HepG2 (cell line): ENCODE data around the gene B3GNT8. TPM values are rescaled to one million over a fixed set of nuclear protein-coding genes. Genes with fewer than 3 reads are reported as not detected.

Experiments
- GABPB1 ChIP-seq: IDR thresholded peaks from 2 replicates; pipeline ENCODE4 v1.6.1; 2016; ENCODE audit warnings: mild to moderate bottlenecking, missing genetic modification reagents, moderate library complexity, missing compliant biosample characterization
- HOXA7 ChIP-seq: sonication (generic); formaldehyde crosslinking; IDR thresholded peaks from 2 replicates; pipeline ENCODE4 v1.8.1; 2022; ENCODE audit warnings: mild to moderate bottlenecking, missing genetic modification reagents, moderate library complexity
- MBD4 ChIP-seq: IDR thresholded peaks from 2 replicates; pipeline ENCODE4 v1.6.1; 2012; ENCODE audit warnings: low read length, inconsistent platforms, borderline replicate concordance
- PCBP1 ChIP-seq: fragments of 200-400 bp; formaldehyde crosslinking; IDR thresholded peaks from 2 replicates; pipeline ENCODE4 v1.6.1; 2017; ENCODE audit warnings: mild to moderate bottlenecking, low read depth, low read length, borderline replicate concordance
- YEATS4 ChIP-seq: sonication (generic); formaldehyde crosslinking; IDR thresholded peaks from 2 replicates; pipeline ENCODE4 v1.4.0; 2020; ENCODE audit warnings: missing genetic modification reagents, borderline replicate concordance
- ZNF713 ChIP-seq: sonication (generic); formaldehyde crosslinking; IDR thresholded peaks from 2 replicates; pipeline ENCODE4 v1.4.0; 2020; ENCODE audit warnings: mild to moderate bottlenecking, missing genetic modification reagents
- polyA plus RNA-seq, 8 experiments: library from polyadenylated mRNA; depleted of rRNA in 3 of 8; stranded (reverse) in 7 of 8; unstranded in 1 of 8; fragments of >200 nt; fragmentation: Illumina TruSeq in 4 of 8; extraction: Trizol in 4 of 8; gene quantifications; 2 replicates each; pipeline versions ENCODE4 v1.2.1 to v1.2.3, GENCODE V29; 2011 to 2016; ENCODE audit warnings: low read depth in 4 of 8, missing spikeins in 1 of 8, mixed read lengths in 1 of 8; ENCODE audit not compliant: insufficient read depth in 1 of 8
- total RNA-seq, 5 experiments: library from RNA; depleted of rRNA; stranded (reverse); fragments of >200 nt; fragmentation: Illumina TruSeq; extraction: Trizol; gene quantifications; 2 replicates each; pipeline ENCODE4 v1.2.3, GENCODE V29; 2016; ENCODE audit warnings: low read depth in 1 of 5
- TF ChIP-seq, protein P1 (sequence below): sonication (generic); formaldehyde crosslinking; IDR thresholded peaks from 2 replicates; pipeline ENCODE4 v1.5.0; 2020; ENCODE audit warnings: mild to moderate bottlenecking, missing genetic modification reagents, borderline replicate concordance
- TF ChIP-seq, protein P2 (sequence below): sonication (generic); formaldehyde crosslinking; IDR thresholded peaks from 2 replicates; pipeline ENCODE4 v1.5.1; 2020; ENCODE audit warnings: mild to moderate bottlenecking, missing genetic modification reagents, moderate library complexity

The B3GNT8 gene
- total and polyA plus RNA-seq, 2 of the 13 experiments (the other 11 are each of a cell fraction or from before 2014, with no cell fraction given): 0.26 to 1.9 TPM

DNA sequence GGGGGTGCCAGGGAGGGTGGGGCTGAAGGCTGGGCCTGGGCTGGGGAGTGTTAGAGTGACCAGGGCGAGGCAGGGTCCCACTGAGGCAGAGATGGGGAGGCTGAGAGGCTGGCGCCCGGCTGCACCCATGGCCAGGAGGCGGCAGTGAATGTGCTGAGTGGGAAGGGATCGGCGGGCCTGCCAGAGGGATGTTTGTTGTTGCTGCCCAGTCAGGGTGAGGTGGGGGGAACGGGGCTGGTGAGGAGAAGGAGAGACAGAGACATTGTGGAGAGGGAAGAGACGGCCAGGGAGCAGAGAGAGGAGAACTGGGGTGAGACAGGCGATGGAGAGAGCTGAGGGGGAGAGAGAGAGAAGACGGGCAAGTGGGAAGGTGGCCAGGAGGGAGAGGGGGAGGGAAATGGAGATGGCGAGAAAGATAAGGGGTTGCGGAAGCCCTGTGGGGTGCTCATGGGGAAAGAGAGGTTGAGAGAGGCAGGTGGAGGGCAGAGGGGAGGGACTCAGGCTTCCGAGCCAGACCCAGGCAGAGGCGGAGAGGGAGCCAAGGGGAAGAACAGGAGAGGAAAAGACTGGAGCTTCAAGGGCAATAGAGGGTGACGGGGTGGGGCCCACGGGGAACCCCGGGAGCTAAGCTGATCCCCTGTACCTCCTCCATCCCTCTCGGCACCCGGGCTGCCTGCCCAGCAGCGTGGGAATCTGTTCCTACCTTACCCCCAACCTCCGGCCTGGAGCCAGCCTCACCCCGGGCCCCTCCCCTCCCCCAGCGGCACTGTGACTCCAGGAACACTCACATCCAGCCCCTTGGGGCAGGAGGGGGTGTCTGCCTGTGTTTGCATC lies 690 bp upstream of the B3GNT8 start (continued):
- TF ChIP-seq, protein P1, sequence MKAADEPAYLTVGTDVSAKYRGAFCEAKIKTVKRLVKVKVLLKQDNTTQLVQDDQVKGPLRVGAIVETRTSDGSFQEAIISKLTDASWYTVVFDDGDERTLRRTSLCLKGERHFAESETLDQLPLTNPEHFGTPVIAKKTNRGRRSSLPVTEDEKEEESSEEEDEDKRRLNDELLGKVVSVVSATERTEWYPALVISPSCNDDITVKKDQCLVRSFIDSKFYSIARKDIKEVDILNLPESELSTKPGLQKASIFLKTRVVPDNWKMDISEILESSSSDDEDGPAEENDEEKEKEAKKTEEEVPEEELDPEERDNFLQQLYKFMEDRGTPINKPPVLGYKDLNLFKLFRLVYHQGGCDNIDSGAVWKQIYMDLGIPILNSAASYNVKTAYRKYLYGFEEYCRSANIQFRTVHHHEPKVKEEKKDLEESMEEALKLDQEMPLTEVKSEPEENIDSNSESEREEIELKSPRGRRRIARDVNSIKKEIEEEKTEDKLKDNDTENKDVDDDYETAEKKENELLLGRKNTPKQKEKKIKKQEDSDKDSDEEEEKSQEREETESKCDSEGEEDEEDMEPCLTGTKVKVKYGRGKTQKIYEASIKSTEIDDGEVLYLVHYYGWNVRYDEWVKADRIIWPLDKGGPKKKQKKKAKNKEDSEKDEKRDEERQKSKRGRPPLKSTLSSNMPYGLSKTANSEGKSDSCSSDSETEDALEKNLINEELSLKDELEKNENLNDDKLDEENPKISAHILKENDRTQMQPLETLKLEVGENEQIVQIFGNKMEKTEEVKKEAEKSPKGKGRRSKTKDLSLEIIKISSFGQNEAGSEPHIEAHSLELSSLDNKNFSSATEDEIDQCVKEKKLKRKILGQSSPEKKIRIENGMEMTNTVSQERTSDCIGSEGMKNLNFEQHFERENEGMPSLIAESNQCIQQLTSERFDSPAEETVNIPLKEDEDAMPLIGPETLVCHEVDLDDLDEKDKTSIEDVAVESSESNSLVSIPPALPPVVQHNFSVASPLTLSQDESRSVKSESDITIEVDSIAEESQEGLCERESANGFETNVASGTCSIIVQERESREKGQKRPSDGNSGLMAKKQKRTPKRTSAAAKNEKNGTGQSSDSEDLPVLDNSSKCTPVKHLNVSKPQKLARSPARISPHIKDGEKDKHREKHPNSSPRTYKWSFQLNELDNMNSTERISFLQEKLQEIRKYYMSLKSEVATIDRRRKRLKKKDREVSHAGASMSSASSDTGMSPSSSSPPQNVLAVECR: 0 out of 2 replicates have a peak, but pooled peaks have one; percentile 5
- TF ChIP-seq ZNF713 (no peak), YEATS4 (no peak), GABPB1 (CRISPR knock-in tag) (peak; percentile 6; the same call in 1 of the 2 replicates), HOXA7 (CRISPR knock-in tag) (no peak), MBD4 (no peak), PCBP1 (peak; percentile 57; the same call in 1 of the 2 replicates)
- TF ChIP-seq, protein P2, sequence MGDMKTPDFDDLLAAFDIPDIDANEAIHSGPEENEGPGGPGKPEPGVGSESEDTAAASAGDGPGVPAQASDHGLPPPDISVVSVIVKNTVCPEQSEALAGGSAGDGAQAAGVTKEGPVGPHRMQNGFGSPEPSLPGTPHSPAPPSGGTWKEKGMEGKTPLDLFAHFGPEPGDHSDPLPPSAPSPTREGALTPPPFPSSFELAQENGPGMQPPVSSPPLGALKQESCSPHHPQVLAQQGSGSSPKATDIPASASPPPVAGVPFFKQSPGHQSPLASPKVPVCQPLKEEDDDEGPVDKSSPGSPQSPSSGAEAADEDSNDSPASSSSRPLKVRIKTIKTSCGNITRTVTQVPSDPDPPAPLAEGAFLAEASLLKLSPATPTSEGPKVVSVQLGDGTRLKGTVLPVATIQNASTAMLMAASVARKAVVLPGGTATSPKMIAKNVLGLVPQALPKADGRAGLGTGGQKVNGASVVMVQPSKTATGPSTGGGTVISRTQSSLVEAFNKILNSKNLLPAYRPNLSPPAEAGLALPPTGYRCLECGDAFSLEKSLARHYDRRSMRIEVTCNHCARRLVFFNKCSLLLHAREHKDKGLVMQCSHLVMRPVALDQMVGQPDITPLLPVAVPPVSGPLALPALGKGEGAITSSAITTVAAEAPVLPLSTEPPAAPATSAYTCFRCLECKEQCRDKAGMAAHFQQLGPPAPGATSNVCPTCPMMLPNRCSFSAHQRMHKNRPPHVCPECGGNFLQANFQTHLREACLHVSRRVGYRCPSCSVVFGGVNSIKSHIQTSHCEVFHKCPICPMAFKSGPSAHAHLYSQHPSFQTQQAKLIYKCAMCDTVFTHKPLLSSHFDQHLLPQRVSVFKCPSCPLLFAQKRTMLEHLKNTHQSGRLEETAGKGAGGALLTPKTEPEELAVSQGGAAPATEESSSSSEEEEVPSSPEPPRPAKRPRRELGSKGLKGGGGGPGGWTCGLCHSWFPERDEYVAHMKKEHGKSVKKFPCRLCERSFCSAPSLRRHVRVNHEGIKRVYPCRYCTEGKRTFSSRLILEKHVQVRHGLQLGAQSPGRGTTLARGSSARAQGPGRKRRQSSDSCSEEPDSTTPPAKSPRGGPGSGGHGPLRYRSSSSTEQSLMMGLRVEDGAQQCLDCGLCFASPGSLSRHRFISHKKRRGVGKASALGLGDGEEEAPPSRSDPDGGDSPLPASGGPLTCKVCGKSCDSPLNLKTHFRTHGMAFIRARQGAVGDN (CRISPR knock-in tag): peak; percentile 27; the same call in 1 of the 2 replicates
- TF ChIP-seq, all 625 proteins: peak for 7
